Measurements from ENCODE around the gene MAP9. TPM values are rescaled to one million over a fixed set of nuclear protein-coding genes. Genes with fewer than 3 reads are reported as not detected.
A peak's percentile ranks its signal among the peaks of the same experiment; 100 is the strongest.
"Not testable (repeated sequence)": the region's sequence is repeated elsewhere in the genome, so short reads cannot be mapped to it uniquely, and the experiment has no call there.

Gene MAP9
- under 0.01 and 0.13 TPM in 2 replicates for total RNA-seq

DNA sequence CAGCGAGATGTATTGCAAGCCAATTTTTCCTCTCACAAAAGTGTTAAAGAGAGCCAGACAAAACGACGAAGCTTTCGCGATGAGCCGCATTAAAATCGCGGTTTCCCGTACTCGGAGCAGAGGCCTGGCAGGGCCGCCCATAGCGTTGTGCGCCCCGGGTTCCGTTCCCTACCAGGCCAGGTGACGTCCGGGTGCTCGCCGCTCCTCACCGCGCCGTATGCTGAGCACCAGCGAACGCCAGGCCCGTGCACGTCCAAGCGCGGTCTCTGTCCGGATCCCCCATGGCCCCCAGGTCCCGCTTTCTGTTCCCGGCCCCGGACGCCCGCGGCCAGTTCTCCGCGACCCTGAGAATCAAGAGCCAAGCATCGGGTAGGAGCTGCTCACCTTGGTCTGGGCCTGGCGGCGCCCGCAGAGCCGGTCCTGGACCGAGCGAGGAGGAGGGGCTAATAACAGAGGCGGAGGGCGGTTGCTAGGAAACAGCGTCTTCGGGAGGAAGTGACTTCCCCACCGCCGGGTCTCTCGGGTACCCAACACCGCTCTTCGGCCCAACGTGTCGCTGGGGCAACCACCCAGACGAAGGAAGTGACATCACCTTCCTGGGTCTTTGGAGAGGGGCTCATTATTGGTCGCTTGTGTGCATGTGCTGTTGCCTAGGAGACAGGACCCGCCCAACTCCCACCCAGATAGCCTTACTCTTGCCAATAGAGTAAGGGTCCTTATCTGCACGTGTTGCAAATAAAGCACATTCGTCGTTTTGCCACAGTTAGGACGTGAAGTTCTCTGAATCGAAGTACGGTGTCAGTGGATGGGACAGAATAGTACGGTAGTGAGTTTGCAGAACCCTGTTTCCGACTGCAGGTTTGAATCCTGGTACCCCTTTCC, at the start of gene MAP9:
MAP9 (minus strand) TSS at position 579 of the 882 bp plus-strand sequence. CDS start 1,115 bp downstream, outside the sequence.
- DNase-seq (ENCODE audit: low read depth in 2 of 2): peak in 1 of 2 donors; percentile 23

DNA sequence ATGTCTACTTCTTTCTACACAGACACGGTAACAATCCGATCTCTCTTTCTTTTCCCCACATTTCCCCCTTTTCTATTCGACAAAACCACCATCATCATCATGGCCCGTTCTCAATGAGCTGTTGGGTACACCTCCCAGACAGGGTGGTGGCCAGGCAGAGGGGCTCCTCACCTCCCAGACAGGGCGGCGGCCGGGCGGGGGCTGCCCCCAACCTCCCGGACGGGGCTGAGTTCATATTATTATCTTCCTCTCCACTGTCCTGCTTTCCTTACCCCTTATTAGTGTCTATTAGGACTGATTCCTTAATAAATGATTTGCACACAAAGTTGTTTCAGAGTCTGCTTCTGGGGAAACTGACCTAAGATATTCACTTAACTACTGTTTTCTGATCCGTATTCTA, 48.0 kb upstream of the MAP9 start:
- DNase-seq (ENCODE audit: low read depth in 2 of 2): not testable (repeated sequence)

DNA sequence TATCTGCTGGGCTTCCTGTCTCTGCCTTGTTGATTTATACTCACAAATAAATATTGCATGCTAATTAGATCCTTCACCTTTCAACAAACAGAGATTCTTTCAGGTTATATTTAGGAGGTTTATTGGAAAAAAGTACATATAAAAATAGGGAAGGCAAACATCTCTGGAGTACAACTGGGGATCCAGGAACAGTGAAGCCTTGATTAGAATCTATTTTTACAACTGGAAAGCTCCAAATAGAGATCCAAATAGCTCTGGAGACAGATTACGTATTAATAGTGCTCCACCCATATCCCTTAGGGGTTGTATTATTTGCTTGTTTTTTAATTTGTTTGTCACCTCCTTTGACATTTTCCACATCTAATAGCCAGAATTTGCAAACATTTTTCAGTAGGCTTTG, 46.9 kb upstream of the MAP9 start:
- no peak for DNase-seq (ENCODE audit: low read depth in 2 of 2)

DNA sequence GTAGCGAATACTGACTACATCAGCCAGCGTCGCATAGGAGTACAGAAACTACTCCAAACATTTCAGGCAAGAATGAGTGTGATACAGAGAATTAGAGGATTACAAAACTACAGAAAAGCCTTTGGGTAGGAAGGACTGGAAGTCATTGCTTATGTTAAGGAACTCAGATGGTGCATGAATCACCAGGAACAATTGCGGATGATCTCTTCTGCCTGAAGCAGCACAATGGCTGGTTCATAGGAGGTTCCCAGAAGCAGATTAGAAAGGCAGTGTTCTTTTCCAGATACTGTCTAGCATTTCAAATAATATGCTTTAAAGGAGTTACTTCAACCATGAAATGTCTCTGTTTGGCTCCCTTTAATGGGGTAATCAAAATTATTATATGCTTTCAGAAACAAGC, 42.5 kb upstream of the MAP9 start:
- DNase-seq (ENCODE audit: low read depth in 2 of 2): no peak

DNA sequence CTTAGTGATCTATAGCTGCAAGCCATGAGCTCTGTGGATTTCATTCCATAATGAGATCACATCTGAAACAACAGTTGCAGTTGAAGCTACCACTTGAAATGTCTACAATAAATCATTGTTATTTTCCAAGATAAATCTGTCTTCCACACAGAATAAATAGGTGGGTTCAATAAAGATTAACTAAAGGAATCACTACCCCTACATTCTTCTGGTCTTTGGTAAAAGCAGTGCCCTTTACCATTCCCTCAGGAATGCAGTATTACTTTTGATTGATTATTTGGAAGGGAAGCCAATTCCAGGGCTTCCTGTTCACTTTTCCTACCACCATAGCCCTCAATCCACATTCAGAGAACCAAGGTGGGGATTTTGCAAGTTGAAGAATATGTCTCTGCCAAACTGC, 38.9 kb upstream of the MAP9 start:
- no peak for DNase-seq (ENCODE audit: low read depth in 2 of 2)

DNA sequence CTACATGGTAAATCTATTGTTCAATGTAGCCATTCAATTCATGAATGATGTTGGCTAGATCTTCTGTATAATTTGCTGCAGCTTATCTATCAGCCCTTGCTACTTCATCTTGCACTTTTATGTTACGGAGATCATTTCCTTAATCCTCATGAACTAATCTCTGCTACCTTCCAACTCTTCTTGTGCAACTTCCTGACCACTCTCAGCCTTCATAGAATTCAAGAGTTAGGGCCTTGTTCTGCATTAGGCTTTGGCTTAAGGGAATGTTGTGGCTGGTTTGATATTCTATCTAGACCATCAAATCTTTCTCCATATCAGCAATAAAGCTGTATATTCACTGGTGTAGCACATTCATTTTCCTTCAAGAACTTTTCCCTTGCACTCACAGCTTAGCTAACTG, 36.7 kb upstream of the MAP9 start:
- DNase-seq (ENCODE audit: low read depth in 2 of 2): no peak

DNA sequence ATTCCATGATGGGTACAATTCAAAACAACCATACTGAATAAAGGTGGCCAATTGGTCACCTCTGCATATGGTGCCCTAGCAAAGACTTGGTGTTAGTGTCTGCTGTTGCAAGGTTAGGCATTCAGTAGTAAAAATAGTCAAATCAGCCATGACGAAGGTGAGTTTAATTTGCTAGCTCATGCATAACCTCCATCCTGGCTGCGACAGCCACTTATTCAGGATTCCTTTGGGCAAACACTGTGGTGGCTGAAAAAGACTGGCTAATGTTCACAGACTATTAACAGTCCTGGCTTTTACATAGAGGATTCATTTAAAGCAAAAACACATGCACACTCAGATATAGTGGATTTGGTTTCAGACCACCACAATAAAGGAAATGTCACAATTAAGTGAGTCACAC, 34.8 kb upstream of the MAP9 start:
- DNase-seq (ENCODE audit: low read depth in 2 of 2): no peak

DNA sequence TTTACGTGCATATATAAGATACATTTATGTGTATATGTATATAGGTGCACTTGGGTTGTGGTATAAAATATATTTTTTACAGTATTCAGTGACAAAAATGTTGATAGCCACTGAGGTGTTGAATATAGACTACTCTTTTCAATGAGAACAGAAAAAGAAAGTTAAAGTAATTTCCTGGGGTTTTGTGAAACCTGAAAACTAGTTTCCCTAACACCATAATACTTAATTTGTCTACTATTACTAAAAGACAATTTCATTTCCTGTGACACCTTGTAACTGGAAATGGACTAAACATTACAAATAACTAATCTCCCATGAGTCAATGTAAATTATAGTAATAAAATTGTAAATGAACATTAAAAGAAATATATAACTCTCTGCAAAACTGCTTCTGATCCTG, 32.0 kb upstream of the MAP9 start:
- no peak for DNase-seq (ENCODE audit: low read depth in 2 of 2)

DNA sequence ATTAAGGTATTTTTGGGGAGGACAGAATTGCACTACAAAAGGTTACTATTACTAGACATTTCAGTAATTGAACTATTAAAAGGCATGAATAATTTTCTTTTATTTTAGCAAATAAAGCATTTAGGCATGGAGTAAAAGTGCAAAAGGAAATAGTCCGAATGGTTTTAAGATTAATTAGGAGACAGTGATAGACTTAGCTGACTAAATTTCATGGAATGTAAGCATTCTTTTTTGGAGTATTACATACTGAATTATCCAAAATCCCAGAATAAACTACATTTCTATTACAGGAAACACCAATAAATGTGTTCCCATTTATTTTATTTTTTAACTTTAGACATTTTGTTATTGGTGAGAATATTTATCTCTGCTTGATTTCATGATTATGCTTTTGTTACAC, 30.7 kb upstream of the MAP9 start:
- DNase-seq (ENCODE audit: low read depth in 2 of 2): no peak

DNA sequence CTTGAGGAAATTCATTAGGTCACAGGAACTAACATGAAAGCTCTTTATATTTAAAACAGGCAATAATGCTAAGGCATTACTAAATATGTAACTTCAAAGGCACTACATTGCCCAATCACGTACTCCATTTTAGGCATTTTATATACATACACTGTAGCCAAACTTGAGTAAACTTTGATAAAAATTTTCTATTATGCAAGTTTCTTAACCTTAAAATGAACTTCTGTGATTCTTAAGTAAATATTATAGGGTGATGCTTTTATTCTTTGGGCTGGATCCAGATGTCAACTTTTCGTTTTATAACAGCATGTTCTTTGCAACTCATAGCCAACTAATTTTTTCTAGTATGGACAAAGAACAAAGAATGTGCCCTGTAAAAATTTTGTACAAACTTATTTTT, 28.3 kb upstream of the MAP9 start:
- DNase-seq (ENCODE audit: low read depth in 2 of 2): no peak

DNA sequence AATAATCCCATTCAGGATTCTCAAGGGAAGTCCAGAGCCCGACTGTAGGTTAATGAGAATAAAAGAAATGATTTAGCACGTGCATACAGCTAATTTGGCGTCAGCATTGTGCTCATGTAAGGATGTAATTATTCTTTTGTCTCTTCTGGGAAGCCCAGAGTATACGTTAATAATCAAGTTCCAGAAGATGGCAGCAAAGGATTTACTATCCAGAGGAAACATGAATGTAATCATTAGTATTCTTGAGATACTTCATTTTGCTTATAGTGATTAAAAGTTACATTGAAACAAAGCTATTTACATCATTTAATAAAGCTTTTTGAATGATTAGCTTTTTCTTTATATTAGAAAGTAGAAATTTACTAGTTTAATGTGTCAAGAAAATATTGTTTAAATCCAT, 27.1 kb upstream of the MAP9 start:
- DNase-seq (ENCODE audit: low read depth in 2 of 2): peak; percentile 7 to 38

DNA sequence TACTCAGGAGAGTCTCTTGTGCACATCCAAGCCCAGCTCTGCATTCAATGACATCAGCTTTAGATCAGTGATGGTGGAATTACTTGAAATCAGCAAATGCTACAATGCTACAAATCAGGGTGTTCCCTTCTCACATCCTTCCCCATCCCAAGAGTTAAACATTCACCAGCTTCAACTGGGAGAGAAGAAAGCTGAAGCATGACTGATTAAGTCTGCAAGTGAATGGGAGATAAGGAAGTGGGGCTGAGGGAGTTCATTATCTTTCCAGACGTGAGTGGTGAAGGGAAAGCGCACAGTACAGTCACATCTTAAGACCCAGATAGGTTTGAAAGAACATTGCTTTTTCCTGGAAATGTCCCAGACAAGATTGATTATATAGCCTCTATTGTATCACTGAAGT, 26.2 kb upstream of the MAP9 start:
- no peak for DNase-seq (ENCODE audit: low read depth in 2 of 2)

DNA sequence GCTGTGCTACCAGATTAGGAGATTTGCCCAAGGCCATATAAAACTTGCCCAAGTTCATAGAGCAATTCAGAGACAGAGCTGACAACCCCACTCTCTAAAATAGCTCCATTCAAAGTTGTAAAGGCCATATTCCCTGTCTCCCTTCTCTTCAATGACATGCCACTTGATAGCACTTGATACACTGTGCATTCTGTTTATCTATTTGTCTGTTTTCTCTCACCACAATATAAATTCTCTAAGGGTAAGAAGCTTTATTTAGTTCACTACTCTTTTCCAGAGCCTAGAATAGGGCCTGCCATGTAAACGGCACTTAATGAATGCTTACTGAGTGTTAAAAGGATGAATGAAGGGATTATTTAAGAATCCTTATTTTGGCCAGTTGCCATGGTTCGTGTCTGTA, 24.1 kb upstream of the MAP9 start:
- DNase-seq (ENCODE audit: low read depth in 2 of 2): no peak

DNA sequence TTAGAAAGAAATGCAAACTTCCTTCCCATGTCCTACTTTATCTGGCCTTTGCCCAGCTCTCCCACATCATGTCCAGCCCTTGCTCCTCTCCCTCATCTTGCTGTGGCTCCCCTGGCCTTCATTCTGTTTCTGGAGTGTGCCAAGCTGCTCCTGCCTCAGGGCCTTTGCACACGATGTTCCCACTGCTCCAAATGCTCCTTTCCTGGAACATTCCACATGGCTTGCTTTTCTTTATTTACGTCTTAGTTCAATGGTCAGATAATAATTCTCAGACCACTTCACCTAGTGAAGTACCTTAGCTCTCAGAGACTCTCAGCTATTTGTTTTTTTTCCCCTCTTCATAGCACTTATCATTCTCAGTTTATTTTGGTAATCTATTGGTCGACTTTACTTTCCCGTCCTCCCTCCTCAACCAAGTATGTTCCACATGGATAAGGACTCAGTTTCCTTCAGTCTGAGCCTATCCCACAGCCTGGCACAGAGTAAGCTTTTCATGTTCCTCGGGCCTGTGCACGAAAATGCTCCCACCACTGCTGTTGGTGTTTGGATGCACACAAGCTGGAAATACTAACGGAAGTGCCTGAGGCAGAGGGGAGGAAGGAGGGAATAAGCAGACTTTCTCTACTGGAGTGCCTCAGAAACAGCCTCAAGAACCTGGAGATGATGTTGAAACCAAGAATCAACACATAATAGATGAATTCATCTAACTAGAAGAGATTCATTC, 23.4 kb upstream of the MAP9 start:
- no peak for DNase-seq (ENCODE audit: low read depth in 2 of 2)

DNA sequence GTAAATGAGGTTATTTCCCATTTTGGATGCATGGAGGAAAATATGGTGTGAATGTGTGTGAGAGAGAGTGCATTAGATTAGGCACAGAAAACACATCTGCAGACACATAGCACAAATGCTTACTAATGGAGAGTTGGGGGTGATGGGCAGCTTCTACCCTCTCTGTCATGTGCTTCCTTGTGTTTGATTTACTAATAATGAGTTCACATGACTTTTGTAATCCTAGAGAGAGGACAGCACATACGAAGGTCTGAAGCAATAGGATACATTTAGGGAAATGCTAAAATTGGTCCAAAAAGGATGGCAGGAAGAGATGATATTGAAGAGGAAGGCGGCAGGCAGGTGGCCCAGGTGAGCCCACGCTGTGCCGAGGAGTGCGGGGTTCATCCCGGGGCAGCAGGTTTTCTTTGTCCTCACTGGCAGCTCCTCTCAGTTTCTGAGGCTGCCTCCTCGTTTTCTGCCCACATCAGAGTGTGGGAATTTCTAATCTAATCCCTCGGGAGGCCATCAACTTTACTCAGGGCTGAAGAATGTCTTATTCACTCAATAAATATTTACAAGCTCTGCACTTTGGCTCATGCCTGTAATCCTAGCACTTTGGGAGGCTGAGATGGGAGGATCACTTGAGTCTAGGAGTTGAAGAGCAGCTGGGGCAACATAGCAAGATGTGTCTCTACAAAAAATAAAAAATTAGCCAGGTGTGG, 15.9 kb upstream of the MAP9 start:
- no peak for DNase-seq (ENCODE audit: low read depth in 2 of 2)

DNA sequence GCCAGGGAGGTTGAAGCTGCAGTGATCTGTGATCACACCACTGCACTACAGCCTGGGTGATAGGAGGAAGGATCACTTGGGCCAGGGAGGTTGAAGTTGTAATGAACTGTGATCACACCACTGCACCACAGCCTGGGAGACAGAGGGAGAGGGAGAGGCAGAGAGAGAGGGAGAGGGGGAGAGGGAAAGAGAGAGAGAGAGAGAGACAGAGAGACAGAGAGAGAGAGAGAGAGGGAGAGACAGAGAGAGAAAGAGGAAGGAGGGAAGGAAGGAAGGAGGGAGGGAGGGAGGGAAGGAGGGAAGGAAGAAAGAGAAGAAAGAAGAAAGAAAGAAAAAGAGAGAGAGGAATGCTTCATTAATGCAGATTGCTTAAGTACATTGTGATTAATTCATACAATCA, 15.2 kb upstream of the MAP9 start:
- no peak for DNase-seq (ENCODE audit: low read depth in 2 of 2)

DNA sequence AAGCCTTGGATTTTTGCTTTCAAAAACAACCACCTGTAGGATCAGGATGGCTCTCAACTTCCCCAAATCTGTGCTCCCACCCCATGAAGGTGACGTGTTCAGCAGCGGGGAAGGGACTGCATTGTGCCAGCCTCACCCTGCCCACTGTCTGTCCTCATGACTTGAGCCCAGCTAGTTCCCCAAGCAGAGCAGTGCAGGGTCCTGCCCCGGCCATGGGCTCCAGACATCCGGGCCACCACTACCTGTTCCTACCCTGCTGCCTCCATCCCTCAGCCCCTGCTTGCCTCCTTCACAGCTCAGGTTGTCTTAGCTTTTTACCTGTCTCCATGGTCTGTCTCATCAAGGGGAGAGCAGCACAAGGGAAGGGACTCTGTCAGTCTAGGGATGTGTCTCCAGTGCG, 11.4 kb upstream of the MAP9 start:
- no peak for DNase-seq (ENCODE audit: low read depth in 2 of 2)

DNA sequence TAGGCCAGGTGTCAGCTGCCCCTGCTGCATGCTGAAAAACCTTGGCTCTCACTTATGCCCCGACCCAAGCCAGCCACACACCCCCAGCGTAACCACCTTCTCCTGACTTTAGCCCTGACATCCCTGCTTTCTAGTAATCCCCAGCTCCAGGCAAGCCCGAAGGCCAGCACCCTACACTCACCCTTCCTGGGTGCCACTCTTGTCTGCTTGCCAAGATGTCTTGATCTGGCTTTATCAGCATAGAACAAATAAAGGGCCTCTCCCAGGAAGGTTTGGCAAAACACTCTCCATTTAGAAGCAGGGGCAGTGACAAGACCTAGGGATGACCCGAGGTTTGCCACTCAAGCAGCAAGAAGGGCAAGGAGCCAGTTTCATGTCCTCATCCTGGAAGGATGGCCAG, 6.8 kb upstream of the MAP9 start:
- DNase-seq (ENCODE audit: low read depth in 2 of 2): no peak

DNA sequence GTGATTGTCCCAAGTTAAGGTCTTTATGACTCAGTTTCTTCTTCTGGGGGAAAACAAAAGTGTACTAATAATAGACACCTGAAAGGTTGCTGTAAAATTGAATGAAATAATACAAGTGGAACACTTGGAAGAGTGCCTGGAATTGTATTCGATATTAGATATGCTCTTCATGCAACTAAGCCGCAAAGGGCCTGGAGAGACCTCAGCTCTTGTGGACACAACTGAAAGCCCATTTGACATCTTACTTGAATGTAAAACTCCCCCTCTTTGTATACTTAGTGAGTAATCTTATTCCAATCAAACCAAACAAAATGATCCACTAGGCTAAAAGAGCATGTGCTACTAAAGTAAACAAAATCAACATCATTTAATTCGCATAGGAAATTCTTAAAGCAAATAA, 511 bp upstream of the MAP9 start:
- no peak for DNase-seq (ENCODE audit: low read depth in 2 of 2)

DNA sequence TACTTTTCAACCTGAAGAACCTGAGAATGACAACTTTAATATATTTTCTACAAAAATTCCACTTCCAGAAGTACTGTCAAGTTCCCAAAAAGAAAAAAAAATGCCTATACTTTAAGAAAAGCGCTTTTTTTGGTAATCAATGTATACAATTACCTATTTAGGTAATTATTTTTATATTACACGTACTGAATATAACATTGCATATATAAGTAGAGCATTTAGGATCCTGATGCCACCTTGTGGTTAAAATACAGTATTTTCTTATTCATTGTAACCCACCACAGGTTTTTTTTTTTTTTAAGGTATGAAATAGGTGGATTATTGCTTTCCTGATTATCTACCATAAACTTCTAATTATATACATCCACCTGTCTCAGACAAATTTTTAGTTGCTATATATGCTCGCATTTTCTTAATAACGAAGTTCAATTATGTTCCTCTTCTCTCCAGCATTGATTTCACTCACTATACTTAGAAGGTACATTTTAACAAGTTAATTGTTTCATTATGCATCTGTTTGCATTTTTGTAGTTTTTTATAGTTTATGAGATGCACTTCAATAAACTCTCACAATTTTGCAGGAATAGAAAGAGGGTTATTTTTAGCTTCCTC, 5.2 kb downstream of the MAP9 start:
- DNase-seq (ENCODE audit: low read depth in 2 of 2): peak; percentile 16 to 41

DNA sequence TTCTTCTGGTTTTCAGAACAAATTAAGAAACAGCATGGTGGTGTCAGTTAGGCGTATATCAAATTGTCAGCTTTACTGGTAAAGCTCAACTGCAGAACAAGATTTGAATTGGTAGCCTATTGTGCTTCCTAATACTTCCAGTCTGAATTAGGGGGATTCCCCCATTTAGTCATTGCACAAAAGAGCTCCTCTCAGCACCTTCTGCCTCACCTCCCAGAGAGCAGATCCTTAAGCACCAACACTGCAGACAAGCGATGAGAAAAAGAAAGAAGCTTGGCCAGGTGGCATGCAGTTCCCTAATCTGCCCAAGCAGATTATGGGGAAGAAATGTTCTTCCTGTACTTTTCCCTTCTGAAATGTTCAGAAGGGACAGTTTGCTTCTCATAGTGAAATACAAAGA, 9.2 kb downstream of the MAP9 start:
- DNase-seq (ENCODE audit: low read depth in 2 of 2): no peak

Measured in dermis microvascular lymphatic vessel endothelial cell (primary cell).